HepG2 (cell line): ENCODE data around the gene ATP2B3. TPM values are rescaled to one million over a fixed set of nuclear protein-coding genes. Genes with fewer than 3 reads are reported as not detected.

Source experiments
- ATF2 ChIP-seq: sonication (generic); formaldehyde crosslinking; IDR thresholded peaks from 2 replicates; pipeline ENCODE4 v1.4.0; 2020; ENCODE audit warnings: missing genetic modification reagents
- CCDC6 ChIP-seq: sonication (generic); formaldehyde crosslinking; IDR thresholded peaks from 2 replicates; pipeline ENCODE4 v1.8.1; 2022; ENCODE audit warnings: mild to moderate bottlenecking, missing genetic modification reagents, moderate library complexity
- CENPT ChIP-seq: sonication (generic); formaldehyde crosslinking; IDR thresholded peaks from 2 replicates; pipeline ENCODE4 v1.8.0; 2022; ENCODE audit warnings: low read depth, mild to moderate bottlenecking, moderate library complexity, missing genetic modification reagents
- E2F2 ChIP-seq: sonication (generic); formaldehyde crosslinking; IDR thresholded peaks from 2 replicates; pipeline ENCODE4 v1.4.0; 2020; ENCODE audit warnings: missing genetic modification reagents, borderline replicate concordance
- FOSL2 ChIP-seq: sonication (generic); formaldehyde crosslinking; IDR thresholded peaks from 2 replicates; pipeline ENCODE4 v1.4.0; 2020; ENCODE audit warnings: missing genetic modification reagents
- HMGXB4 ChIP-seq, 2 experiments: sonication (generic) in 1 of 2; formaldehyde crosslinking in 1 of 2; IDR thresholded peaks; 2 replicates each; pipeline versions ENCODE4 v1.4.0 to v1.6.1; 2018 to 2020; ENCODE audit warnings: missing genetic modification reagents in 2 of 2, borderline replicate concordance in 1 of 2, low read depth in 1 of 2, mild to moderate bottlenecking in 1 of 2, missing biosample characterization in 1 of 2
- NFIB ChIP-seq: sonication (generic); formaldehyde crosslinking; IDR thresholded peaks from 2 replicates; pipeline ENCODE4 v1.9.0; 2021; ENCODE audit warnings: missing genetic modification reagents, mild to moderate bottlenecking, borderline replicate concordance
- PBX3 ChIP-seq: sonication (generic); formaldehyde crosslinking; IDR thresholded peaks from 2 replicates; pipeline ENCODE4 v1.8.1; 2023; ENCODE audit warnings: missing genetic modification reagents, inconsistent platforms, borderline replicate concordance
- PITX1 ChIP-seq: sonication (generic); formaldehyde crosslinking; IDR thresholded peaks from 2 replicates; pipeline ENCODE4 v1.5.1; 2020; ENCODE audit warnings: mild to moderate bottlenecking, missing genetic modification reagents
- RFX3 ChIP-seq: IDR thresholded peaks from 2 replicates; pipeline ENCODE4 v1.6.1; 2016; ENCODE audit warnings: missing biosample characterization, missing genetic modification reagents
- SNAPC4 ChIP-seq: sonication (generic); formaldehyde crosslinking; IDR thresholded peaks from 2 replicates; pipeline ENCODE4 v1.4.0; 2020; ENCODE audit warnings: mild to moderate bottlenecking, missing genetic modification reagents
- TOPORS ChIP-seq: sonication (generic); formaldehyde crosslinking; IDR thresholded peaks from 2 replicates; pipeline ENCODE4 v1.8.0; 2023; ENCODE audit warnings: mild to moderate bottlenecking, missing genetic modification reagents
- ZBTB38 ChIP-seq: sonication (generic); formaldehyde crosslinking; IDR thresholded peaks from 2 replicates; pipeline ENCODE4 v1.5.1; 2020; ENCODE audit warnings: mild to moderate bottlenecking, missing genetic modification reagents
- ZMYM2 ChIP-seq: sonication (generic); formaldehyde crosslinking; IDR thresholded peaks from 2 replicates; pipeline ENCODE4 v1.8.0; 2022; ENCODE audit warnings: mild to moderate bottlenecking, missing genetic modification reagents
- ZNF253 ChIP-seq: sonication (generic); formaldehyde crosslinking; IDR thresholded peaks from 2 replicates; pipeline ENCODE4 v1.8.0; 2022; ENCODE audit warnings: mild to moderate bottlenecking, missing genetic modification reagents, borderline replicate concordance
- ZNF33A ChIP-seq: sonication (generic); formaldehyde crosslinking; IDR thresholded peaks from 2 replicates; pipeline ENCODE4 v1.5.1; 2020; ENCODE audit warnings: missing genetic modification reagents, mild to moderate bottlenecking, moderate library complexity, borderline replicate concordance
- ZNF709 ChIP-seq: sonication (generic); formaldehyde crosslinking; IDR thresholded peaks from 2 replicates; pipeline ENCODE4 v1.5.0; 2020; ENCODE audit warnings: mild to moderate bottlenecking, missing genetic modification reagents
- ZNF761 ChIP-seq: sonication (generic); formaldehyde crosslinking; conservative IDR thresholded peaks from 2 replicates; pipeline ENCODE4 v1.4.0; 2020; ENCODE audit warnings: mild to moderate bottlenecking, missing genetic modification reagents
- polyA plus RNA-seq, 8 experiments: library from polyadenylated mRNA; depleted of rRNA in 3 of 8; stranded (reverse) in 7 of 8; unstranded in 1 of 8; fragments of >200 nt; fragmentation: Illumina TruSeq in 4 of 8; extraction: Trizol in 4 of 8; gene quantifications; 2 replicates each; pipeline versions ENCODE4 v1.2.1 to v1.2.3, GENCODE V29; 2011 to 2016; ENCODE audit warnings: low read depth in 4 of 8, missing spikeins in 1 of 8, mixed read lengths in 1 of 8; ENCODE audit not compliant: insufficient read depth in 1 of 8
- total RNA-seq, 5 experiments: library from RNA; depleted of rRNA; stranded (reverse); fragments of >200 nt; fragmentation: Illumina TruSeq; extraction: Trizol; gene quantifications; 2 replicates each; pipeline ENCODE4 v1.2.3, GENCODE V29; 2016; ENCODE audit warnings: low read depth in 1 of 5

Gene ATP2B3
- total and polyA plus RNA-seq, 2 of the 13 experiments (the other 11 are each of a cell fraction or from before 2014, with no cell fraction given) = not detected

- no peak for TF ChIP-seq ZNF761 (CRISPR knock-in tag)
- TF ChIP-seq FOSL2 (CRISPR knock-in tag) = peak; percentile 44
- TF ChIP-seq PITX1 (CRISPR knock-in tag) = peak; percentile 66
- TF ChIP-seq ZNF709 (CRISPR knock-in tag) = no peak
- TF ChIP-seq NFIB (CRISPR knock-in tag) = no peak
- no peak for TF ChIP-seq PBX3 (CRISPR knock-in tag)
- no peak for TF ChIP-seq E2F2 (CRISPR knock-in tag)
- TF ChIP-seq TOPORS (CRISPR knock-in tag) = no peak
- TF ChIP-seq ZNF33A (CRISPR knock-in tag) = no peak
- 0 out of 2 replicates have a peak, but pooled peaks have one; percentile 21 for TF ChIP-seq ATF2 (CRISPR knock-in tag)
- TF ChIP-seq CCDC6 (CRISPR knock-in tag) = peak; percentile 63
- peak in 1 of 2 experiments; percentile 19; a peak in 1 of 4 replicates for TF ChIP-seq HMGXB4 (CRISPR knock-in tag; IDR thresholded peaks at IDR 0.05; ENCODE audit: borderline replicate concordance in 1 of 2, low read depth in 1 of 2)
- no peak for TF ChIP-seq RFX3
- TF ChIP-seq ZNF253 = no peak
- TF ChIP-seq ZMYM2 = 0 out of 2 replicates have a peak, but pooled peaks have one; percentile 35
- no peak for TF ChIP-seq CENPT
- TF ChIP-seq ZBTB38 = no peak
- TF ChIP-seq SNAPC4 (CRISPR knock-in tag) = no peak
Measured at GRCh38 chrX:153623310-153624029, 106.0 kb downstream of the ATP2B3 start (continued).
